Right lobe of liver (tissue), 6 donors: ENCODE results near the gene KIAA1671. TPM values are rescaled to one million over a fixed set of nuclear protein-coding genes. Genes with fewer than 3 reads are reported as not detected.
A peak's percentile ranks its signal among the peaks of the same experiment; 100 is the strongest.

Experiments used
- ATAC-seq, 4 donors: fragments of 200-7000 bp; cut with Tn5 transposase; one replicate each; pipeline ENCODE4 v1.9.1; 2020; ENCODE audit warnings: mild to moderate bottlenecking in 4 of 4, moderate library complexity in 4 of 4
- DNase-seq, 3 donors: peaks; one replicate each; pipeline ENCODE4 v3.0.0-alpha.2; 2020
- H3K27ac ChIP-seq, 3 donors: fragments of 200-600 bp; one replicate each; pipeline ENCODE4 v1.8.0; 2022
- H3K27me3 ChIP-seq, 2 donors: fragments of 200-600 bp; one replicate each; pipeline ENCODE4 v1.8.0; 2022
- H3K36me3 ChIP-seq, 4 donors: fragments of 200-600 bp; sonication (generic) in 1 of 4; one replicate each; pipeline versions ENCODE4 v1.5.1 to v1.8.0; 2017 to 2022; ENCODE audit warnings: control low read depth in 1 of 4
- H3K4me1 ChIP-seq, 4 donors: fragments of 200-600 bp; sonication (generic) in 1 of 4; one replicate each; pipeline versions ENCODE4 v1.5.1 to v1.8.0; 2017 to 2022; ENCODE audit warnings: control low read depth in 1 of 4
- H3K4me3 ChIP-seq, 3 donors: fragments of 200-600 bp; one replicate each; pipeline ENCODE4 v1.8.0; 2022
- H3K9me3 ChIP-seq, 4 donors: fragments of 200-600 bp; sonication (generic) in 1 of 4; one replicate each; pipeline versions ENCODE4 v1.5.1 to v1.8.0; 2017 to 2022; ENCODE audit warnings: control low read depth in 1 of 4
- CTCF ChIP-seq, 4 donors: fragments of 200-600 bp in 3 of 4; fragments of 450-650 bp in 1 of 4; IDR thresholded peaks; one replicate each; pipeline versions ENCODE4 v1.5.1 to v1.8.0; 2016 to 2022; ENCODE audit warnings: antibody characterized with exemption in 4 of 4, mild to moderate bottlenecking in 2 of 4
- POLR2A ChIP-seq: fragments of 450-650 bp; IDR thresholded peaks from one replicate; pipeline ENCODE4 v1.6.1; 2017; ENCODE audit warnings: antibody characterized with exemption, mild to moderate bottlenecking
- WGBS: methylation state at CpG from one replicate; pipeline ENCODE4 v1.1.6; 2018; ENCODE audit warnings: low coverage, low lambda C conversion rate; ENCODE audit not compliant: insufficient coverage; ENCODE audit errors: missing lambda C conversion rate; 5-methylcytosine and 5-hydroxymethylcytosine counted together
- intact Hi-C, 2 donors: fragments of 100-400 bp; cut with DNase I; formaldehyde crosslinking; loops; one replicate each; pipeline versions ENCODE4 v1.11.2 to v1.14.1; 2022
- total RNA-seq, 6 experiments: library from RNA; depleted of rRNA in 2 of 6; stranded (reverse); fragments of >200 nt in 2 of 6; fragmentation: NEBNext Ultra II Directional in 3 of 6; extraction: Animal tissue kit (Norgen Biotek cat#: 25700) in 3 of 6; gene quantifications; one replicate each; pipeline versions ENCODE4 v1.1.0 to v1.2.4, GENCODE V29; 2016 to 2023
- donor health status: DM: no; HTN: yes; CAD: no.
- donor health status: DM: no; HTN: no; CAD: no.
- donor health status: DM: no; HTN: no; CAD: no.
- donor health status: DM: no; HTN: yes; CAD: no.
- donor health status: DM: no; HTN: yes; CAD: no.

Gene KIAA1671
- total RNA-seq, 6 experiments from 2014 or later, result 31.1 to 56.6 (median 39.2) TPM

- no peak overlapping the region for H3K4me3 ChIP-seq
- whole genome bisulfite sequencing, result 80% methylated on average over 6 of the region's 6 CpGs
- H3K36me3 ChIP-seq, result no peaks in the 10 kb centered on the region
- DNase-seq (no peak), ATAC-seq (no peak)
- TF ChIP-seq POLR2A, result no peak
- H3K27ac ChIP-seq, result no peak overlapping the region
- peaks cover 0 to 39% (median 16%) of the 10 kb centered on the region in 4 donors for H3K4me1 ChIP-seq
- intact Hi-C loops, result no loop called here
- no peaks in the 10 kb centered on the region for H3K27me3 ChIP-seq
- no peaks in the 10 kb centered on the region for H3K9me3 ChIP-seq
Measured at GRCh38 chr22:25127318-25127717, 174.8 kb downstream of the KIAA1671 start.

GRCh38 chr22:25130462-25130861 is 177.9 kb downstream of the KIAA1671 start:
- Histone ChIP-seq H3K4me3 (no peak overlapping the region), H3K36me3 (no peaks in the 10 kb centered on the region), H3K9me3 (no peaks in the 10 kb centered on the region), H3K27me3 (no peaks in the 10 kb centered on the region), H3K4me1 (peaks cover 0 to 56% (median 28%) of the 10 kb centered on the region in 4 donors), H3K27ac (peak overlapping the region; percentile 54 to 69 (median 60))
- DNase-seq, result no peak
- intact Hi-C loops, result no loop called here
- 70% methylated on average over 3 of the region's 6 CpGs for WGBS
- ATAC-seq, result no peak
- TF ChIP-seq CTCF (IDR thresholded peaks at IDR 0.05), result no peak
- no peak for TF ChIP-seq POLR2A

- ATAC-seq (peak; percentile 83 to 88 (median 84)), DNase-seq (peak; percentile 80 to 90 (median 86))
- Histone ChIP-seq H3K27ac (peak overlapping the region; percentile 54 to 69 (median 60)), H3K27me3 (no peaks in the 10 kb centered on the region), H3K36me3 (no peaks in the 10 kb centered on the region), H3K4me3 (no peak overlapping the region), H3K4me1 (peaks cover 0 to 57% (median 29%) of the 10 kb centered on the region in 4 donors), H3K9me3 (no peaks in the 10 kb centered on the region)
- intact Hi-C loops, result no loop called here
- WGBS, result no CpG with 5 or more reads among the region's 9 CpGs
- TF ChIP-seq CTCF (IDR thresholded peaks at IDR 0.05) (peak in 3 of 4 donors; percentile 21 to 30 (median 29)), POLR2A (no peak)
Measured at GRCh38 chr22:25131198-25131887, 178.8 kb downstream of the KIAA1671 start.

GRCh38 chr22:25134028-25134427 is 181.5 kb downstream of the KIAA1671 start:
- no peak overlapping the region for H3K4me3 ChIP-seq
- TF ChIP-seq CTCF (IDR thresholded peaks at IDR 0.05) (no peak), POLR2A (no peak)
- 47% methylated on average over 4 of the region's 4 CpGs for WGBS
- H3K27me3 ChIP-seq, result no peaks in the 10 kb centered on the region
- no peaks in the 10 kb centered on the region for H3K9me3 ChIP-seq
- intact Hi-C loops, result no loop called here
- H3K36me3 ChIP-seq, result no peaks in the 10 kb centered on the region
- peak in 1 of 3 donors; percentile 26 for DNase-seq
- ATAC-seq, result peak; percentile 5 to 42 (median 20)
- H3K4me1 ChIP-seq, result peaks cover 0 to 78% (median 36%) of the 10 kb centered on the region in 4 donors
- peak overlapping the region; percentile 44 to 63 (median 59) for H3K27ac ChIP-seq

GRCh38 chr22:25134451-25134850 is 181.9 kb downstream of the KIAA1671 start:
- Histone ChIP-seq H3K36me3 (no peaks in the 10 kb centered on the region), H3K27ac (peak overlapping the region; percentile 39 to 63 (median 59)), H3K4me1 (peaks cover 0 to 80% (median 38%) of the 10 kb centered on the region in 4 donors), H3K27me3 (no peaks in the 10 kb centered on the region), H3K4me3 (no peak overlapping the region), H3K9me3 (no peaks in the 10 kb centered on the region)
- intact Hi-C loops, result no loop called here
- TF ChIP-seq POLR2A (no peak), CTCF (IDR thresholded peaks at IDR 0.05) (no peak)
- ATAC-seq (no peak), DNase-seq (no peak)
- 10% methylated on average over 1 of the region's 2 CpGs for WGBS
